SIG-M5 treated with dmso at 0.1 percent for 504 hours (cell line): ENCODE measurements around the gene TMEM129.

Source experiments
- DNase-seq: peaks from one replicate; lab custom pipeline; 2025; ENCODE audit not compliant: unreplicated experiment; lab: John Stamatoyannopoulos, UW

TMEM129 gene

DNA sequence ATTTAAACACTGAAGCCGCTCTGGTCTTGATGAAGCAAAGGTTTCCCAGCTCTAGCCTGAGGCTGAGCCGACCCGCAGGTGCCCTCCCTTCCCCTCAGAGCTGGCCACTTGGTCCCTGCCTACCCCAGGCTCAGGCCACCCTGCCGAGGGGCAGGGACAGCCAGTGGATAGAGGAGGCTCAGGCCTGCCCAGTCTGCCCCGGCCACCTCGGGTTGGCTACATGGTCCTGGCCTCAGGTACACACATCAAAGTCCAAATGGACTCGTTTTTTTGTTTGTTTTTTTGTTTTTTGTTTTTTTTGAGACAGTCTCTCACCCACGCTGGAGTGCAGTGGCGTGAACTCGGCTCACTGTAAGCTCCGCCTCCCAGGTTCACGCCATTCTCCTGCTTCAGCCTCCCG, 24.0 kb upstream of the TMEM129 start:
- no peak for DNase-seq

DNA sequence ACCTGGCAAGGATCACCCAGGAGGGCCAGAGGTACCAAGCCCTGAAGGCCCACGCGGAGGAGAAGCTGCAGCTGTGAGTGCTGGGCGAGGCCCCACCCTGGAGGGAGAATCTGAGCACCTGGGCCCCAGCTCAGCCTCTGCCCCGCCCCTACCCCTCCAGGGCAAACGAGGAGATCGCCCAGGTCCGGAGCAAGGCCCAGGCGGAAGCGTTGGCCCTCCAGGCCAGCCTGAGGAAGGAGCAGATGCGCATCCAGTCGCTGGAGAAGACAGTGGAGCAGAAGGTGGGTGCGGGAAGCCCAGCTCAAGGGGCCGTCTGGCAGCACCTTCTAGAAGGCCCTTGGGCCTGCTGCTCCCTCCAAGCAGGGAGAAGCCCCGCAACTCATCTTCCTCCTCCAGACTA, 23.4 kb upstream of the TMEM129 start:
- DNase-seq: no peak

DNA sequence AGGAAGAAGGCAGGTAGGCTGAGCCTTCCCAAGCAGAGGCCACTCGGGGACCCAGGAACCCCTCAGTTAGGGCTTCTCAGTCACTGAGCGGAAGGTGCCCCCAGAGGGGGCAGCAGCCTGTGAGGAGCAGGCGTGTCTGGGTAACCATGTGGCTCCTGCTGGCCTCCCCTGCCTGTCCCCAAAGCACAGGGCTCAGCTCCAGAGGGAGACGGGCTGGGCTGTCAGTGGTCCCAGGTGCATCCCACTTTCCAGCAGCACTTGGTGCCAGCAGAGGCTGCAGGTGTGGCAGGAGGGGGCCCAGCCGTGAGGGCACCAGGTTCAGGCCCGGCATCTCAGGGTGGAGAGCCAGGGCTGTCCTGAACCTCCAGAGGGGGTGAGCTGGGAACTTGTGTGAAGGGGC, 22.9 kb upstream of the TMEM129 start:
- DNase-seq: no peak

DNA sequence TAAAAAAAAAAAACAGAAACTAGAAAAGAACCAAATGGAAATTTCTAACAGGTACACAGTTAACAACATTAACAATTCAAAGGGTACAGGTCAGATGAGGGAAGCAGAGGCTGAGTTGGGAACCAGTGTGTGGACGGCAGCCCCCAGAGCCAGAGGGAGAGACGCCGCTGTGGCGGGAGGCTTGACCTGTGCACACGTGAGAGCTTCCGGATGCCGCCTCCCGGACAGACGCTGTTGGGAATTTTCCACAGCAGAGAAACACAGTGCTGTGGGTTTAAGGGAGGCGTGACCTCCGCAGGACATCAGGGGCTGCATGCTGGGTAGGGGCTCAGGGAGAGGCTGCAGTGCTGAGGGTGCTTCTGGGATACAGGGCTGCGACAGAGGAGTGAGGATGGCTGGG, 22.4 kb upstream of the TMEM129 start:
- no peak for DNase-seq

DNA sequence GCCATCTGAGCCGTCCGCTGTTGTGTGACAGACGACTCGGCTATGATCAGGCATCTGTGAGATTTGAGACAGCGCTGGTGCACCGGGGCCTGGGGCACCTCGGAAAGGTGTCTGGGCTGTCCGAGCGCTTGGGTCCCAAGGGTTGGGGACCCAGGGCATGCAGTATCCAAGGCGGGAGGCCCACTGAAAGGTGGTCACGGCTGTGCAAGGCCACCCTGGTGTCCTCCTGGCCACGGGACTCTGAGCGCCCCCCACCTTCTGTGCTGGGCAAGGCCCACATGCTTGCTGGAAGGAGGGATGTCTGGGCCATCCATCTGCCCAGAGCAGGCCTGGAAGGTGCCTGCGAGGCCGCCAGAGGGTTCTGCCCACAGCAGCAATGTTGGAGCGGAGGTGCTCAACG, 20.1 kb upstream of the TMEM129 start:
- DNase-seq: no peak

DNA sequence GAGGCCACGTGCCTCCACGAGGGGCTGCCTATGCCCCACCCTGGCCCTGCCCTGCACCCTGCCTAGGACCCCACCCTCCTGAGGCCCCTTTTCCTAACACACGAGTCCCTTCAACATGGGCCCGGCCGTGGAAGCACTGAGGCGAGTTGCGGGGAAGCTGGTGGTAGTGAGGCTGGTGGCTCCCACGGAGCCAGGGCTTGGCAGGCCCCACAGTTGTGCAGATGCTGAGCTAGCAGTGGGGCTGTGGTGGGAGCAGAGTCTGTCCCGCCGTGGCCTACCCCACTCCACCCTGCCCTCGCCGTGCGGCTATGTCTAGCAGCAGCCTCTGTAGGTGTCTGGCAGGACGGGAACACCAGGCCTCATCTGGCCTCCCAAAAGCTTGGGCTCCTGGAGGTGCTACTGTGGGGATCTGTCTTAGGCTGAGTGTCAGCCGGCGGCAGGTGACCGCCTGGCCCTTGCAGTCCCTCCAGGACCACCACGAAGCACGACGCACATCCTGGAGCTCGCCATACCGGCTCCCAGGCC, 19.0 kb upstream of the TMEM129 start:
- DNase-seq: no peak

DNA sequence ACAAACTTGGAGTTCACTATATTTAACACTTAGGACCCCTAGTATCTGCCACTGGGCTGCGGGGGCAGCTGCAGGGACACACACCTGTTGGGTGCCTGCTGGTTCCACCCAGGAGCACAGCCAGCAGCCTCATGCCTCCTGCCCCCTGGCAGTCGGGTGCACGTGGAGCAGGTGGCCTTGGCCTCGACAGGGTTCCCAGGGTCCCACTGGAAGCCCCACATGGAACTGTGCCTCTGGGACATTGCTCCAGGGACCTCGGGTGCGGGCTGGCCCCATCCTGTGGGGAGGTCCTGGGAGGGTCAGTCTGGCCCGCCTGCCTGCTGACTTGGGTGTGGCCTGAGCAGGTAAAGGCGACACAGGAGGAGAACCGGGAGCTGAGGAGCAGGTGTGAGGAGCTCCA, 18.2 kb upstream of the TMEM129 start:
- DNase-seq: no peak

DNA sequence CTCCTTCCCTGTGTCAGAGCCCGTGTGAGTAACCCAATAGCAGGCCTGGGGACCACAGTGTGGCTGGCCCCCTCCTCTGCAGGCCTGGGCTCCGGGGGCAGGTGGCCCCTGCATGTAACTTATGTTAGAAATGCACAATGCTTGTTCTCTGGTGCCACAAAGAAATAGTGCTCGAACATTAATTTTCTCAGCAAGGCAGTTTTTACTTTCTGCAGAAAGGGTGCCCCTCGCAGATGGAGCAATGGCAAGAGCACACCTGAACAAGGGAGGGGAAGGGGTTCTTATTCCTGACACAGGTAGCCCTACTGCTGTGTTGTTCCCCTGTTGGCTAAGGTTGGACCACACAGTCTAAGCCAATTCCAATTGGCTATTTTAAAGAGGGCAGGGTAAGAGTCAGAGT, 17.3 kb upstream of the TMEM129 start:
- no peak for DNase-seq

DNA sequence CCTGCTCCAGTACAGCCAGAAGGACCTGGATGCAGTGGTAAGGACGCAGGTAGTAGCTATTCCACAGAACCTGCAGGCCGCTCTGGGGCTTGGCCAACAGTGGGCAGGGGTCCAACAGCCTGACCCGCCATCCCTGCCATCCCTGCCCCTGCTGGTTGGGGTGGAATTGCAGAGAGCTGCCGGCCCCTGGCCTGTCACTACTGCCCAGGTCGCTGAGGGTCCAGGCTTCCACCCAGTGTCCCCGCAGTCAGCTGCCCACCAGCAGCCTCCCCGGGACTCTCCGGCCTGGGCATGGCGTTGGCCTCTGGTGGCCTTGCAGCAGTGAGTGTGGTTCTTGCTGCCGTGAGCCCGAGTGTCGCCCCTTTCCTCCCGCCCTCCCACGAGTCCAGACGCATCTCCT, 16.5 kb upstream of the TMEM129 start:
- no peak for DNase-seq

DNA sequence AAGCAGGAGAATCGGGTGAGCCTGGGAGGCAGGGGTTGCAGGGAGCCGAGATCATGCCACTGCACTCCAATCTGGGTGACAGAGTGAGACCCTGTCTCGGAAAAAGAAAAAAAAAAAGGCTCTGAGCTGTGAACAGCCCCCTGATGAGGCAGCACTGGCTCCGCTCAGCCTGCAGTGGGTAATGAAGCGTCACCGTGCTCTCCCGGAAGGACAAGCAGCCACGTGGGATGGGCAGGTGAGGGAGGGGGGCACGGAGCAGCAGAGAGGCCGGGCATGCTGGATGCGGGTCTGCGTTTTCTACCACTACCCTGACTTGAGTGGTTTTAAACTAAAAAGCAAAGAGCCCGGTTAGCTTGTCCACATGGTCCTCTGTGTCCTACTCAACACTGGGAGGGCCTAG, 15.7 kb upstream of the TMEM129 start:
- DNase-seq: no peak

DNA sequence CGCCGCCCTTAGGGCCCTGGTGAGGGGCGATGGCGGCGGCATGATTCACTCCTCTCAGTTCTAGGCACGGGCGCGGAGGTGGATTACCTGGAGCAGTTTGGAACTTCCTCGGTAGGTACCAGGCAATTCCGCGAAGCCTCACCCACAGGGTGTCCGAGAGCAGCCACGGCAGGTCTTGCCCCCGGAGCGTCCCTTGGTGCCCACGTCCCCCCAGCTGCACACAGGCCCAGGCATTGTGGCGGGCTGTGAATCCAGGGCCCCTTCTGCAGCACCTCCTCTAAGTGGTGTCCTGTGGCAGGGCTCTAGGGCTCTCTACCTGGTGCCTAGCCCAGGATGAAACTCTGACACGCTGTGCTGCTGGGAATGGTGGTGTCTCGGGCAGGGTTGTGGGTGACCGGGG, 14.1 kb upstream of the TMEM129 start:
- DNase-seq: no peak

DNA sequence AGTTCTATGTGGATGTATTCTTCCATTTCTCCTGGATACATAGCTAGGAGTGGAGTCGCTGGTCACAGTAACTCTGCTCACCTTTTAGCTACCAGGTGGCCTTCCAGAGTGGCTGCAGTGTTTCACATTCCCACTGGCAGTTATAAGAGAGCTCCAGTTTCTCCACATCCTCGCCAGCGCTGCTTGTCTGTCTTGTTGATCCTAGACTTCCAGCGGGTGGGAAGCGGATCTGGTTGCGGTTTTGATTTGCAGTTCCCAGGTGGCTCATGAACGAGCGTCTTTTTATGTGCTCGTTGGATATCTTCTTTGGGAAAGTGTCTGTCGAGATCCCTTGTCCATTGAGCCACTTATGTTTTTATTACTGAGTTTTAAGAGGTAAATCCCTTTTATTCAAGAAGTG, 11.8 kb upstream of the TMEM129 start:
- no peak for DNase-seq

DNA sequence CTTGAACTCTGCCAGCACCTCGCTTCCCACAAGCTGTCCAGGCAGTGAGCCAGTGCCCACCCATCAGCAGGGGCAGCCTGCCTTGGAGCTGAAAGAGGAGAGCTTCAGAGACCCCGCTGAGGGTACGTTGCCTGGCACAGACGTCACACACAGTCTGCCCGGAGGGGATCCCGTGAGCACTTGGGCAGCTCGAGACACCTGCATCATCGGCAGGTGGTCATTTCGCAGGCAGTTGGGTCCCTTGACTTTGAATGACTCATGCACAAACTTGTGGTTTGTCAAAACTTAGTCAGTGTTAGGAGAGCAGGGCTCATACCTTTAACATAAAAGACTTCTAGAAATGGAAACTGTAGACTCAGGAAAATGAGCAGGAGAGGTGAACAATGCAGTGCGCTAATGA, 10.1 kb upstream of the TMEM129 start:
- DNase-seq: no peak

DNA sequence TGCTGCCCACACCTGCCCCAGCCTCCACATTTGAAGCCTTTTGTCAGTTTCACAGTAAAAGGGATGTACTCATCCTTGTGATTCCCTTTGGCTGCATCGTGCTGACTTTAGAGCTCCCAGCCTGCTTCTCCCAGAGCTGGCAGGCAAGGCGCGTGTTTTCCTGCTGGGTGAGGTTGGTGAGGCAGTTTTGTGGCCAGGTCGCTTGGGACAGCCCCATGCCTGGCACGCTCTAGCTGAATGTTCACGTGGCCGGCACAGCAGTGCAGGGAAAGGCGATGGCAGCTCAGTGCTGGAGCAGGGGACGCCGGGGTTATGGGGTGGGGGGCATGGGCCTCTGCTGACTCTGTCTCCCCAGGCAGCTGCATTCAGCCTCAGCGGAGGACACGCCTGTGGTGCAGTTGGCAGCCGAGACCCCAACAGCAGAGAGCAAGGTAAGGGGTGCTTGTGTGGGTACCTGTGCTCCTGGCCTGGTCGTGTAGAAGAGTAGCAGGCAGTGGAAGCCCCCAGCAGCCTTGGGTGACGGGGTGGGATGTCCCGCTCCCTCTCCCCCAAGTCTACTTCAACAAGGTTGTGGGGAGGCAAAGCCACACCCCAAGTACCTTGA, 9.5 kb upstream of the TMEM129 start:
- no peak for DNase-seq

DNA sequence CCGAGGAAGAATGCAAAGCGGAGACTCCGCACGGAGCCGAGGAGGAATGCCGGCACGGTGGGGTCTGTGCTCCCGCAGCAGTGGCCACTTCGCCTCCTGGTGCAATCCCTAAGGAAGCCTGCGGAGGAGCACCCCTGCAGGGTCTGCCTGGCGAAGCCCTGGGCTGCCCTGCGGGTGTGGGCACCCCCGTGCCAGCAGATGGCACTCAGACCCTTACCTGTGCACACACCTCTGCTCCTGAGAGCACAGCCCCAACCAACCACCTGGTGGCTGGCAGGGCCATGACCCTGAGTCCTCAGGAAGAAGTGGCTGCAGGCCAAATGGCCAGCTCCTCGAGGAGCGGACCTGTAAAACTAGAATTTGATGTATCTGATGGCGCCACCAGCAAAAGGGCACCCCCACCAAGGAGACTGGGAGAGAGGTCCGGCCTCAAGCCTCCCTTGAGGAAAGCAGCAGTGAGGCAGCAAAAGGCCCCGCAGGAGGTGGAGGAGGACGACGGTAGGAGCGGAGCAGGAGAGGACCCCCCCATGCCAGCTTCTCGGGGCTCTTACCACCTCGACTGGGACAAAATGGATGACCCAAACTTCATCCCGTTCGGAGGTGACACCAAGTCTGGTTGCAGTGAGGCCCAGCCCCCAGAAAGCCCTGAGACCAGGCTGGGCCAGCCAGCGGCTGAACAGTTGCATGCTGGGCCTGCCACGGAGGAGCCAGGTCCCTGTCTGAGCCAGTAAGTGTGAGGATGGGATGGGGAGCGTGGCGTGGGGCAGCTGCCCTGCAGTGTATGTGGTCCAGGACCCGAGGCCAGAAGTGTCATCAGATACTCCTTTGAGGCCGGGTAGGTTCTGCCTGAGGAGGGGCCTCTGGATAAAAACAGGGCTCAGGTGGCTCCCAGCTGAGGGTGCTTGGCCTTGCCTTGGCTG, 7.2 kb upstream of the TMEM129 start:
- DNase-seq: no peak

DNA sequence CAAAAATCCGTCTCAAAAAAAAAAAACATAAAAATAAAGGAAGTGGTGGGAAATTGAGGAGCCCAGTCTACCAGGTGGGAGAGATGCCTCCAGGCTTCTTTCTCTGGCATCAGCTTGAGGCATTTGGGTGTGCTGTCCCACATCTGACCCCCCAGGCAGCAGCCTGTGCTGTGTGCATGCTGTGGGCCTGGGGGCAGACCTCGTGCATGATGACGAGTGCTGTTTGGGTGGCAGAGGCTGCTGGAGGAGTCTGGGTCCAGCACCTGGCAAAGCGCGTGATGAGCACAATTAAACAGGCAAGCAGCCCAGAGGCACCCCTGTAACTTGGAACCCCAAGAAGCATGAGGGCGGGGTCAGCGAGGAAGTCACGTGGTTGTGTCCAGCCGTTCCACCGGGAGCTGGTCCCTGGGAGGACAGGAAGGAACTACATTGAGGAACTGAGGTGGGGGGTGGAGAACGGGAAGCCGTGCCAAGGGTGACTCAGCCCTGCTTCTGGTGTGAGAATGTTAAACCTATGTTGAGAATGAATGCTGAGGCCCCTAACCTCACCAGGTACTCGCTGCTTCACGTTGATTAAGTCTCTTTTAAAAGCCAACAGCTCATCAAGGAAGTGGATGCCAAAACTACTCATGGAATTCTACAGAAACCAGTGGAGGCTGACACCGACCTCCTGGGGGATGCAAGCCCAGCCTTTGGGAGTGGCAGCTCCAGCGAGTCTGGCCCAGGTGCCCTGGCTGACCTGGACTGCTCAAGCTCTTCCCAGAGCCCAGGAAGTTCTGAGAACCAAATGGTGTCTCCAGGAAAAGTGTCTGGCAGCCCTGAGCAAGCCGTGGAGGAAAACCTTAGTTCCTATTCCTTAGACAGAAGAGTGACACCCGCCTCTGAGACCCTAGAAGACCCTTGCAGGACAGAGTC, 6.3 kb upstream of the TMEM129 start:
- peak; percentile 46 for DNase-seq

DNA sequence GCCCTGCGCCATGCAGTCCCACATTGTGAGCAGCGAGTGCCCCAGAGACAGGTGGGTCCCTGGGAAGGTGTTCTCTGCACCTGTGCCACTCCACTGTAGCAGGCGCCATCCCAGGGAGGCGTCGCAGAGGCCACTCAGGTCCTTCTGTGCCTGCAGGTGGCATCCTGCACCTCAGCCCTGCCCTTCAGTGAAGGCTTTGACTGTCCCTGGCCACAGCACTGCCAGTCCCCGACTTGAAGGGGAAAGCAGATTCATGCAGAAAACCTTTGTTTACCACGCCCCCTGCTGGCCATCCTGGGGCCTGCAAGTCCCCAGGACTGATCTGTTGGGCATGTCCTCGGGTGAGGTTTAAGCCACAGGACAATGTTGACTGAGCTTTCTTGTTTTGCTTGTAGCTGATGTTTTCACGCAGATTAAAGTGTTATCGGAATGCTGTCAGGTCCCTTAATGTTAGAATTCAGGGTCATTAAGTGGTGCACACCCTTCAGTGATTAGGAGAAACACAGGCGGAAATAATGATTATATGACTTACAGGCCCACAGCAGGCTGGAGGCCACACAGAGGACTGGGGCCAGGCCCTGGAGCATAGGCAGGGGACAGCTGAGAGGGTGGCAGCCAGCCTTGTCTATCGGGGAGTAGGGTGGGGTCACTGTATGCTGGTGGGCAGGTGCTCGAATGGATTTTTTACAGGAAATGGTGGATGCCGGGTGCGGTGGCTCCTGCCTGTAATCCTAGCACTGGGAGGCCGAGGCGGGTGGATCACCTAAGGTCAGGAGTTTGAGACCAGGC, 5.2 kb upstream of the TMEM129 start:
- DNase-seq: peak; percentile 68

DNA sequence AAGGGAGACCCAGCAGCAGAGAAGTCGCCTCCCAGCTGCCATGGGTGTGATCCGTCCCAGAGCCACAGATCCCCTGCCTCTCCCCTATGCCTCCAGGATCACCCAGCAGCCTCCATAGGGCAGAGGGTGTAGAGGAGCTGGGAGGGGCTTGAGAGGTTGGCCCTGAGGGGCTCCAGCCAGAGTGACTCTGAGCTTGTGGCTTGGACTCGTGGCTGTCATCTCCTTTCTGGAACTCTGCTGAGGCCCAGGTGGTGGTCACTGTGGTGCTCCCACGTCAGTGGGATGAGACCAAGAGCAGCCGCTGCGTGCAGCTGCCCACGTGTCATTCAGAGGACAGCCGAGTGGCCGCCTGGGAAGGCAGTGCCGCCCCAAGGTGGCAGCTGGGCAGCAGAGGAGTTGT, 4.4 kb upstream of the TMEM129 start:
- no peak for DNase-seq

DNA sequence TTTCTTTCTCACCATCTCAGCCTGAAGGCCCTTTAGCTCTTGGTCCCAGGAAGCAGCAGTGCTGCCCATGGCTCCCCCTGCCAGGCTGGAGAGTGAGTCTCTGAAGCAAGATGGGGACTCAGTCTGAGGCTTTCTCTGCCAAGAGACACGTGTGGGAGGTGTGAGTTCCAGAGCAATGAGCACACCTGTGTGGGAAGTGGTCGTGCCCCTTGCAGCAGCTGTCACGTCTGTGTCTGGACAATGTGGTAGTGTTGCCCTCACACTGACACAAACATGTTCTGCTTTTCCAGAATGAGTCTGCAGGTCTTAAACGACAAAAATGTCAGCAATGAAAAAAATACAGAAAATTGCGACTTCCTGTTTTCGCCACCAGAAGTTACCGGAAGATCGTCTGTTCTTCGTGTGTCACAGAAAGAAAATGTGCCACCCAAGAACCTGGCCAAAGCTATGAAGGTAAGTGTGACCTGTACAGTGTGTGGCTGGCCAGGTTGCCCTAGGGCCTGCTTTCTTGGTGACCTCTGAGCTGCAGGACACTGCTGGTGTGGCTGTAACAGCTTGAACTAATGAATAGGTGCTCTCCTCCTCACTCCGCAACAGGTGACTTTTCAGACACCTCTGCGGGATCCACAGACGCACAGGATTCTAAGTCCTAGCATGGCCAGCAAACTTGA, 2.1 kb upstream of the TMEM129 start:
- DNase-seq: peak; percentile 71

DNA sequence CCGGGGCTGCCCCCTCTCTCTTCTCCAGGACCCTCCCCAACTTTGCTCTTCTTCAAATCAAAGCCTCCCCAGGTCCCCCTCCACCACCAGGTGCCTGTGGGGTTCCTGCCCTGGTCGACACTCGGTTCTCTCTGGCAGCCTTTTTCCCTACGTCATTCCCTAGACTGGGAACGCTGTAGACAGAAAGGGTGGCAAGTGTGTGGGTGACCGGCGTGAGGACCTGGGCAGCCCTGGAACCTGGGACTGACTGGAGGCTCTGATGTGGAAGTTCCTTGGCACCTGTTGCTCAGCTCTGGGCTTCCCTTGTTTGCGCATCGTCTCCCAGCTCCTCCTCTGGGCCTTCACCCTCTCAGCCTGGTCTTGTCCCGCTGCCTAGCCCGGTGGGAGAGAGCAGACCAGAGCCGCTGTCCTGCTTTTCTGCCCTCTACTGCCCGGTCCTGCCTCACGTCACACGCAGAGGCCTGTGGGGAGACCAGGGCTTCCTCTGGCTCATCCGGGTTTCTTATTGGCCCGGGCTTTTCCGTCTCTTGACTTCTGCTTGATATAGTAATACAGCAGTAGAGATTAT, 1.5 kb upstream of the TMEM129 start:
- no peak for DNase-seq
